ENCODE measurements around the gene CLCF1. TPM values are rescaled to one million over a fixed set of nuclear protein-coding genes. Genes with fewer than 3 reads are reported as not detected.
A peak's percentile ranks its signal among the peaks of the same experiment; 100 is the strongest.

Gene CLCF1
- total and polyA plus RNA-seq, 10 of the 15 experiments (the other 5 are each of a cell fraction or from before 2014, with no cell fraction given), result 0.16 to 2.1 (median 0.63) TPM; not detected in 1

GRCh38 chr11:67398661-67399563 lies 25.5 kb upstream of the CLCF1 start:
- H3K9ac ChIP-seq (ENCODE audit: control insufficient read depth, insufficient read depth, low read length), result no peak overlapping the region
- no peak for ATAC-seq
- no peak overlapping the region for H2AFZ ChIP-seq (ENCODE audit: control insufficient read depth, low read depth, low read length)
- ChIA-PET POLR2A (interaction anchor here (1.0 to 7.3 kb wide), 2 partner anchors 29 to 87 kb away, joined by 3 to 112 read pairs; partner anchors contain the start of genes AIP and RPS6KB2), RAD21 (ENCODE audit: unreplicated experiment) (interaction anchor here (3.5 kb wide), 1 partner anchor 68 kb away, joined by 72 read pairs; the partner anchor contains the start of gene TMEM134), SMC1A (ENCODE audit: uncharacterized antibody, unreplicated experiment) (interaction anchor here (1.3 kb wide), 1 partner anchor 30 kb away, joined by 3 read pairs; the partner anchor contains the start of gene RPS6KB2), CTCF (no interaction called here)
- no peak overlapping the region for H3K4me3 ChIP-seq
- no peak for DNase-seq (ENCODE audit: low read depth, low spot score)
- 92% methylated on average over 31 of the region's 31 CpGs for WGBS (ENCODE audit: insufficient coverage, insufficient replicate concordance, low lambda C conversion rate, missing lambda C conversion rate)
- no peaks in the 10 kb centered on the region; the same call in 1 of the 2 replicates for H4K20me1 ChIP-seq (ENCODE audit: control insufficient read depth, insufficient read depth)
- H3K79me2 ChIP-seq (ENCODE audit: control insufficient read depth, insufficient read depth, low read length), result peaks cover 44% of the 10 kb centered on the region
- no peaks in the 10 kb centered on the region; the same call in 2 of the 3 replicates for H3K9me3 ChIP-seq (replicated peaks; ENCODE audit: control insufficient read depth, insufficient read depth, low read length)
- peaks cover 23 to 29% of the 10 kb centered on the region in 2 experiments for H3K36me3 ChIP-seq (ENCODE audit: control insufficient read depth in 2 of 2, insufficient read depth in 2 of 2, low read length in 1 of 2)
- peaks cover 30% of the 10 kb centered on the region for H3K4me1 ChIP-seq (ENCODE audit: control insufficient read depth, insufficient read depth, low read length)
- FAIRE-seq, result no peak
- H3K4me2 ChIP-seq (ENCODE audit: control insufficient read depth, insufficient read depth), result peak overlapping the region; percentile 44; the same call in 1 of the 2 replicates
- H3K27me3 ChIP-seq (replicated peaks in 1 of 2; ENCODE audit: control insufficient read depth in 2 of 2, insufficient read depth in 2 of 2, low read length in 1 of 2), result no peaks in the 10 kb centered on the region
- intact Hi-C loops (cut with micrococcal nuclease; ENCODE audit: unreplicated experiment) (no loop called here), in situ Hi-C loops (cut with MboI) (no loop called here)
- BruUV-seq (replicated peaks), result no TSS peak
- H3K27ac ChIP-seq (ENCODE audit: control insufficient read depth, insufficient read depth), result no peak overlapping the region
- TF ChIP-seq MTA2 (IDR thresholded peaks at IDR 0.05; ENCODE audit: low read depth) (no peak), EGR1 (IDR thresholded peaks at IDR 0.05; ENCODE audit: borderline replicate concordance in 1 of 2, low read depth in 2 of 2, low read length in 2 of 2) (no peak), POLR2A (IDR thresholded peaks at IDR 0.05; ENCODE audit: low read depth, low read length) (peak; percentile 53; the same call in 1 of the 2 replicates), POLR2AphosphoS5 (IDR thresholded peaks at IDR 0.05; ENCODE audit: low read length) (0 out of 2 replicates have a peak, but pooled peaks have one; percentile 1)
